Measurements from ENCODE around the gene DIO1. TPM values are rescaled to one million over a fixed set of nuclear protein-coding genes. Genes with fewer than 3 reads are reported as not detected.

DIO1 gene
- total and polyA plus RNA-seq, 8 donors = not detected

DNA sequence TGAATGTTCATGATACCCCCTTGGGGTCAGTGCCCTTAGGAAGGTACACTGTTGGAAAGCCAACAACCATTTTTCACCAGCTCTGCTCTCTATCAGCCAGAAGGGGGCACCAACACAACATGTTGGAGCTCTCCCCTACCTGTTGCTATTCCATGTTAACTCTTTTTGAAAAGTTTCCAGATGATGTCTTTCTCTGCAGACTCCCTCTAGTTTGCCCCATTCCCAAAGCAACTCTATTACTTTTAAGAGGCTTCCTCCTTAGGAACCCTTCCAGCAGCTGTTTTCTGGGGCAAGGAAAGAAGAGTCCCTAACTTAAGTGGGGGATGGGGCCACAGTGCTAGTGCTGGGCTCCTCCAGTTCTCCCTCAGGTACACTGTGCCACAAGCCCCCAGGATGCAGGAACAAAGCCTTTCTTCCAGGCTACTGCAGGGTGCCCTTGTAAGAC lies 33.0 kb upstream of the DIO1 start:
- DNase-seq = peak; percentile 39 to 83
- H3K27ac ChIP-seq = no peak overlapping the region
- peaks cover 49 to 83% (median 71%) of the 10 kb centered on the region in 4 donors for H3K36me3 ChIP-seq
- no peak overlapping the region for H3K4me3 ChIP-seq
- H3K4me1 ChIP-seq = no peaks in the 10 kb centered on the region
- TF ChIP-seq, protein P1, sequence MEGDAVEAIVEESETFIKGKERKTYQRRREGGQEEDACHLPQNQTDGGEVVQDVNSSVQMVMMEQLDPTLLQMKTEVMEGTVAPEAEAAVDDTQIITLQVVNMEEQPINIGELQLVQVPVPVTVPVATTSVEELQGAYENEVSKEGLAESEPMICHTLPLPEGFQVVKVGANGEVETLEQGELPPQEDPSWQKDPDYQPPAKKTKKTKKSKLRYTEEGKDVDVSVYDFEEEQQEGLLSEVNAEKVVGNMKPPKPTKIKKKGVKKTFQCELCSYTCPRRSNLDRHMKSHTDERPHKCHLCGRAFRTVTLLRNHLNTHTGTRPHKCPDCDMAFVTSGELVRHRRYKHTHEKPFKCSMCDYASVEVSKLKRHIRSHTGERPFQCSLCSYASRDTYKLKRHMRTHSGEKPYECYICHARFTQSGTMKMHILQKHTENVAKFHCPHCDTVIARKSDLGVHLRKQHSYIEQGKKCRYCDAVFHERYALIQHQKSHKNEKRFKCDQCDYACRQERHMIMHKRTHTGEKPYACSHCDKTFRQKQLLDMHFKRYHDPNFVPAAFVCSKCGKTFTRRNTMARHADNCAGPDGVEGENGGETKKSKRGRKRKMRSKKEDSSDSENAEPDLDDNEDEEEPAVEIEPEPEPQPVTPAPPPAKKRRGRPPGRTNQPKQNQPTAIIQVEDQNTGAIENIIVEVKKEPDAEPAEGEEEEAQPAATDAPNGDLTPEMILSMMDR (IDR thresholded peaks at IDR 0.05) = peak in 5 of 7 experiments; percentile 51 to 71 (median 58)
- TF ChIP-seq POLR2A (IDR thresholded peaks at IDR 0.05) = no peak
- no peak for TF ChIP-seq POLR2AphosphoS5 (IDR thresholded peaks at IDR 0.05)
- H3K9me3 ChIP-seq = no peaks in the 10 kb centered on the region
- no peaks in the 10 kb centered on the region for H3K27me3 ChIP-seq
- intact Hi-C loops (cut with DNase I; ENCODE audit: low total_unique reads) = no loop called here

GRCh38 chr1:53862507-53862906 lies 31.5 kb upstream of the DIO1 start:
- no peak for TF ChIP-seq POLR2A (IDR thresholded peaks at IDR 0.05)
- TF ChIP-seq, protein P1 (IDR thresholded peaks at IDR 0.05) = no peak
- no peak for TF ChIP-seq POLR2AphosphoS5 (IDR thresholded peaks at IDR 0.05)
- TF ChIP-seq EP300 (IDR thresholded peaks at IDR 0.05) = no peak
- Histone ChIP-seq H3K4me3 (no peak overlapping the region), H3K27me3 (no peaks in the 10 kb centered on the region), H3K4me1 (no peaks in the 10 kb centered on the region), H3K27ac (no peak overlapping the region), H3K36me3 (peaks cover 39 to 79% (median 70%) of the 10 kb centered on the region in 4 donors), H3K9me3 (no peaks in the 10 kb centered on the region)
- intact Hi-C loops (cut with DNase I; ENCODE audit: low total_unique reads) = no loop called here
- 76 to 87% (median 82%) methylated on average over 6 to 7 of the region's 7 CpGs for WGBS, 5 donors
- DNase-seq = no peak

- Histone ChIP-seq H3K4me3 (no peak overlapping the region), H3K27me3 (no peaks in the 10 kb centered on the region), H3K36me3 (peaks cover 24 to 97% (median 88%) of the 10 kb centered on the region in 4 donors), H3K9me3 (no peaks in the 10 kb centered on the region), H3K4me1 (peaks cover 0 to 8% (median 0%) of the 10 kb centered on the region in 4 donors), H3K27ac (no peak overlapping the region)
- intact Hi-C loops (cut with DNase I; ENCODE audit: low total_unique reads) = no loop called here
- TF ChIP-seq POLR2AphosphoS5 (IDR thresholded peaks at IDR 0.05) (no peak), POLR2A (IDR thresholded peaks at IDR 0.05) (no peak), EP300 (IDR thresholded peaks at IDR 0.05) (no peak)
- TF ChIP-seq, protein P1 (IDR thresholded peaks at IDR 0.05) = no peak
- WGBS, 5 donors = 32 to 58% (median 39%) methylated on average over 1 of the region's 1 CpG
- DNase-seq = no peak
Observed at GRCh38 chr1:53868565-53868964, 25.4 kb upstream of the DIO1 start.

GRCh38 chr1:53869454-53870117 lies 24.4 kb upstream of the DIO1 start:
- TF ChIP-seq EP300 (IDR thresholded peaks at IDR 0.05) = no peak
- TF ChIP-seq POLR2A (IDR thresholded peaks at IDR 0.05) = no peak
- no peak for TF ChIP-seq POLR2AphosphoS5 (IDR thresholded peaks at IDR 0.05)
- TF ChIP-seq, protein P1 (IDR thresholded peaks at IDR 0.05) = no peak
- peak in 1 of 2 donors; percentile 34 for DNase-seq
- Histone ChIP-seq H3K4me3 (no peak overlapping the region), H3K27me3 (no peaks in the 10 kb centered on the region), H3K27ac (no peak overlapping the region), H3K36me3 (peaks cover 24 to 98% (median 93%) of the 10 kb centered on the region in 4 donors), H3K9me3 (no peaks in the 10 kb centered on the region), H3K4me1 (peaks cover 0 to 8% (median 0%) of the 10 kb centered on the region in 4 donors)
- 84 to 93% (median 88%) methylated on average over 11 of the region's 11 CpGs for WGBS, 5 donors
- intact Hi-C loops (cut with DNase I; ENCODE audit: low total_unique reads) = no loop called here

Measured in stomach (tissue), 9 donors.